ENCODE measurements around the gene PDS5B.
A peak's percentile ranks its signal among the peaks of the same experiment; 100 is the strongest.
"Not testable (repeated sequence)": the region's sequence is repeated elsewhere in the genome, so short reads cannot be mapped to it uniquely, and the experiment has no call there.

Gene PDS5B

GRCh38 chr13:32728327-32728726 is 142.1 kb downstream of the PDS5B start:
- no peak for DNase-seq (ENCODE audit: low read depth)

- not testable (repeated sequence) for DNase-seq (ENCODE audit: low read depth)
Measured at GRCh38 chr13:32729097-32729496, 142.8 kb downstream of the PDS5B start.

GRCh38 chr13:32731074-32731473 is 144.8 kb downstream of the PDS5B start:
- no peak for DNase-seq (ENCODE audit: low read depth)

GRCh38 chr13:32731576-32731975 is 145.3 kb downstream of the PDS5B start:
- DNase-seq (ENCODE audit: low read depth) = peak; percentile 69

- no peak for DNase-seq (ENCODE audit: low read depth)
Measured at GRCh38 chr13:32733690-32734089, 147.4 kb downstream of the PDS5B start.

- DNase-seq (ENCODE audit: low read depth) = no peak
Measured at GRCh38 chr13:32734511-32734910, 148.3 kb downstream of the PDS5B start.

GRCh38 chr13:32735859-32736258 is 149.6 kb downstream of the PDS5B start:
- no peak for DNase-seq (ENCODE audit: low read depth)

- DNase-seq (ENCODE audit: low read depth) = no peak
Measured at GRCh38 chr13:32736648-32737047, 150.4 kb downstream of the PDS5B start.

GRCh38 chr13:32737111-32737571 is 150.9 kb downstream of the PDS5B start:
- peak; percentile 7 for DNase-seq (ENCODE audit: low read depth)

GRCh38 chr13:32737679-32738078 is 151.4 kb downstream of the PDS5B start:
- no peak for DNase-seq (ENCODE audit: low read depth)

GRCh38 chr13:32745509-32745908 is 159.3 kb downstream of the PDS5B start:
- DNase-seq (ENCODE audit: low read depth) = no peak

- peak; percentile 74 for DNase-seq (ENCODE audit: low read depth)
Measured at GRCh38 chr13:32746474-32746873, 160.2 kb downstream of the PDS5B start.

- DNase-seq (ENCODE audit: low read depth) = no peak
Measured at GRCh38 chr13:32748305-32748704, 162.1 kb downstream of the PDS5B start.

- DNase-seq (ENCODE audit: low read depth) = no peak
Measured at GRCh38 chr13:32751340-32751739, 165.1 kb downstream of the PDS5B start.

- DNase-seq (ENCODE audit: low read depth) = no peak
Measured at GRCh38 chr13:32752311-32752710, 166.1 kb downstream of the PDS5B start.

- DNase-seq (ENCODE audit: low read depth) = no peak
Measured at GRCh38 chr13:32752997-32753606, 166.8 kb downstream of the PDS5B start.

- no peak for DNase-seq (ENCODE audit: low read depth)
Measured at GRCh38 chr13:32754179-32754578, 167.9 kb downstream of the PDS5B start.

GRCh38 chr13:32759152-32759551 is 172.9 kb downstream of the PDS5B start:
- DNase-seq (ENCODE audit: low read depth) = no peak

- no peak for DNase-seq (ENCODE audit: low read depth)
Measured at GRCh38 chr13:32761472-32761871, 175.2 kb downstream of the PDS5B start.

- DNase-seq (ENCODE audit: low read depth) = no peak
Measured at GRCh38 chr13:32779119-32779518, 192.9 kb downstream of the PDS5B start.

GRCh38 chr13:32781906-32782305 is 195.7 kb downstream of the PDS5B start:
- no peak for DNase-seq (ENCODE audit: low read depth)

- no peak for DNase-seq (ENCODE audit: low read depth)
Measured at GRCh38 chr13:32783067-32783466, 196.8 kb downstream of the PDS5B start.

- no peak for DNase-seq (ENCODE audit: low read depth)
Measured at GRCh38 chr13:32790731-32791130, 204.5 kb downstream of the PDS5B start.

GRCh38 chr13:32791545-32792172 is 205.4 kb downstream of the PDS5B start:
- no peak for DNase-seq (ENCODE audit: low read depth)

Measured in fibroblast of gingiva (primary cell).